Erythroblast (primary cell): ENCODE measurements around the gene SSBP2.

Experiments
- GATA1 ChIP-seq: IDR thresholded peaks from 2 replicates; pipeline ENCODE4 v1.6.1; 2011; ENCODE audit warnings: low read depth, mild to moderate bottlenecking, control low read depth, low read length, moderate library complexity
- POLR2A ChIP-seq: IDR thresholded peaks from 2 replicates; pipeline ENCODE4 v1.6.1; 2011; ENCODE audit warnings: mild to moderate bottlenecking, low read length

DNA sequence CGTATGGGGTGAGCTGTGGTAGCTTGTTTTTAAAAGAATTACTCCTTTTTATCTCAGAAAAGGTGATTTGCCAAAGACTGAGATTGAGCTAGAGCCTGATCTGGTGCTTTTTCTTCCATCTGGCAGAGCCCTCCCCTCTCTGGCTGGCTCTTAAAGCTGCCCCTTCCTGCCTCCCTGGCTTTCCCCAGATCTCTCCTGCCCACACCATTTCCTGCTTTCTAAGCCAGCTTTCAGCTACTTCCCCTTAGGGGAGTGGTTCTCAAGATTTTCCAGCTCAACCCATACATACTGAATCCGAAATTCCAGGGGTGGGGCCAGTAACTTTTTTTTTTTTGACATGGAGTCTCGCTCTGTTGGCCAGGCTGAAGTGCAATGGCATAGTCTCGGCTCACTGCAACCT lies 352.2 kb downstream of the SSBP2 start:
- TF ChIP-seq POLR2A (no peak), GATA1 (no peak)
